ENCODE measurements around the gene INPP5A.
"Not testable (repeated sequence)": the region's sequence is repeated elsewhere in the genome, so short reads cannot be mapped to it uniquely, and the experiment has no call there.

INPP5A gene

DNA sequence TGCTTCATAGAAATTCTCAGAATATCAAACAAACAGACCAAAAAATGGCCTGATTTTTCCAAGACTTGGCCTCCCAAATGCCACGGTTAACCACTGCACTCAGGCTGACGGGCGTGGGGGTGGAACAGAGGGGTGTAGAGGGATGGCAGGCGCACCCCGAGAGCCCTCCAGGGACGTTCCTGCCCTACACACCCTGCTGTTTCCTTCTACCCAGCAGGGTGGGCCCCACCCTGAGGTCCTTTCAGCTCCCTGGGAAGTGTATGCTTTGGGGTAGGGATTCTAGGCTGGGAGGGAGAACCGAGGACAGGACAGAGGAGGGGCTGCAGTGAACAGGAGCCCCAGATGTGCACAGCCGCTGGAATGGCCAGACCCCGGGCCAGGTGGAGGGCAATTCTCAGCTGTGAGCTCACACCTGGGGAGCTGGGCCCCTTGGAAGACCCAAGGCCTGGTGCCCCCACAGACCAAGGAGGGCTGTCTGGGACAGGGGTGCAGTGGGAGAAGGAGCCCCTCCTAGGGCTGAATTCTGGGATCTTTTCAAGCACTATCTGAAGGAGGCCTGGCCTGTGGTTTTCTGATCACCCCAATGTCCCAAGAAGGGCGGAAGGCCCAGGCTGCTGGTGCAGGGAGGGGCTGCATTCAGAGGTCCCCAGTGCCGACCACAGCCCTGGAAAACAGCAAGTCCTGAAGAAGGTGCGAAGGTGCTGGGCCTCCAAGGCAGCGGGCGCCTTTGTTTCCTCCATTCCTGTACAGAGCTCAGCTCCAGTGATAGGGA, 32.9 kb upstream of the INPP5A start:
- DNase-seq, result no peak

DNA sequence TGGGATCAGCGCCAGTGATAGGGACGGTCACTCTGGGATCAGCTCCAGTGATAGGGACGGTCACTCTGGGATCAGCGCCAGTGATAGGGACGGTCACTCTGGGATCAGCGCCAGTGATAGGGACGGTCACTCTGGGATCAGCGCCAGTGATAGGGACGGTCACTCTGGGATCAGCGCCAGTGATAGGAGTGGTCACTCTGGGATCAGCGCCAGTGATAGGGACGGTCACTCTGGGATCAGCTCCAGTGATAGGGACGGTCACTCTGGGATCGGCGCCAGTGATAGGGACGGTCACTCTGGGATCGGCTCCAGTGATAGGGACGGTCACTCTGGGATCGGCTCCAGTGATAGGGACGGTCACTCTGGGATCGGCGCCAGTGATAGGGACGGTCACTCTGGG, 32.0 kb upstream of the INPP5A start:
- DNase-seq, result not testable (repeated sequence)

DNA sequence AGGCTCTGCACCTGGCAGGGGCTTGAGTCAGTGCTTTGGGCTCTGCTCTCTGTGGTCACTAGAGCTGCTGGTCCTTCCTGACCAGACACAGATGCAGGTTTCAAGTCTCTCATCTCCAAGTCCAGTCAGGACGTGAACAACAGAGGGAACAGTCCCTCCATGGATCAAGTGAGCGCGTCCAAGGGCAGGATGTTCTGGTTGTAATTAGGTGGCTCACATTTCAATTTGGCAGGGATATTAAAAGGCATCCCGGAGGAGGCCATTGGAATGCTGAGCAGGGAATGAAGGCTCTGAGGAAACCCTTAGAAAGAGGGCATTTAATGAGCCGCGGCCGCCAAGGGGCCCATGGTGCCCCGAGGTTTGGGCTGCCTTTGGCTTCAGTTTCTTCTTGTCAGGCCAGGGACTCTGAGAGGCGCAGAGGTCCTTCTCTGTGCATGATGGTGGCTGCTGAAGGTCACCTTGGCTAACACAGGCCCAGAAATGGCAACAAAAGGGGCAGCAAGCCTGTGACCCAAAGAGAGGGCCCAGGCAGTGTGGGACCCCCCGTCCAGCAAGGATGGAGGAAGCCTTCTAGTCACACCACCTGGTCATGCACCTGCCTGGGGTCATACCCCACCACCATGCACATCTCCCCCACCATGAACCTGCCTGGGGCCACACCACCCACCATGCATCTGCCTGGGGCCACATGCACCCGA, 30.7 kb upstream of the INPP5A start:
- DNase-seq, result no peak

DNA sequence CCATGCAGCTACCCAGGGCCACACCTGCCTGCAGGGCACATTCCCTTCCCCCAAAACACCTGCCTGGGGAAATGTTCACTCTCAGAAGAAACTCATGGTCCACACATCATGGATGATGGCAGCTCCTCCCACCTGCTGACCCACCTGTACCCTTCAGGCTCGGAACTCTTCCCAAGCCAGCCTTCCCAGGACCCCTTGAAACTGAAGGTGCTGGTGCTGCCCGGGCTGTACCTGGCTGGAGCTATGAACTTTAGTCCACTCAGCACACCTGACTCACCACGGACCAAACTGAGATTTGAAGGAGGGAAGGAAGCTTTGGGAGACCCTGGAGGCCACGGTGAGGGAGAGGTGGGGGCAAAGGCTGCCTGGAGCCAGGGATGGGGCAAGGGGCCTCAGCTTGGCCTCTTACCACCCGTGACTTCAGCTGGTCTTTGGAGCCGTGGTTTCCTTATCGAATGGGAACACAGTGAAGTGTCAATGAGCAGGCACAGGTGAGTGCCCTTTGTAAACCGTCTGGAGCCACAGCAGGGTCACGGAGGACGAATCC, 30.1 kb upstream of the INPP5A start:
- DNase-seq, result no peak

DNA sequence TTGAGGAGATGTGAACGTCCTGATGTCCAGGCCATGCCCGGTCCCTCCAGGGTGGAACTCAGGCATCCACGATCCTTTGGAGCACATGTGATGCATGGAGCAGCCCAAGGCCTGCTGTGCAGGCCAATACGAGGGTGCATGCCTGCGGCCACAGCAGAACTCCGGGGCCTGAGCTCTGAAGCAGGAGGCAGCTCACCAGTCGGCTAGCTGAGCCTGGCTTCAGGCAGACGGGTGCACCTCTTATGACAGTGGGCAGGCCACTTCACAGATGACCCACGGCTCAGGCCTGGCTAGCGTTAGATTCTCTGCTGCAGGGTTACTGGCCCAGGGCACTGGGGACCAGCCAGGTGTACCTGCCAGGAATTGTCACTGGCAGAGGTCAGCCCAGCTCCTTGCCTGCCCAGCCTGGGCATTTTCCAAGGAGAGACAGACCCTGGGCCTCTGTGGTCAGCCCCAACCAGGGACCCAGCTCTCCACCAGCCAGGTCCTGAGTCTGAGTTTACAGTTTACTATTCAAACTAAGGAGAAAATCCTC, 29.6 kb upstream of the INPP5A start:
- DNase-seq, result no peak

DNA sequence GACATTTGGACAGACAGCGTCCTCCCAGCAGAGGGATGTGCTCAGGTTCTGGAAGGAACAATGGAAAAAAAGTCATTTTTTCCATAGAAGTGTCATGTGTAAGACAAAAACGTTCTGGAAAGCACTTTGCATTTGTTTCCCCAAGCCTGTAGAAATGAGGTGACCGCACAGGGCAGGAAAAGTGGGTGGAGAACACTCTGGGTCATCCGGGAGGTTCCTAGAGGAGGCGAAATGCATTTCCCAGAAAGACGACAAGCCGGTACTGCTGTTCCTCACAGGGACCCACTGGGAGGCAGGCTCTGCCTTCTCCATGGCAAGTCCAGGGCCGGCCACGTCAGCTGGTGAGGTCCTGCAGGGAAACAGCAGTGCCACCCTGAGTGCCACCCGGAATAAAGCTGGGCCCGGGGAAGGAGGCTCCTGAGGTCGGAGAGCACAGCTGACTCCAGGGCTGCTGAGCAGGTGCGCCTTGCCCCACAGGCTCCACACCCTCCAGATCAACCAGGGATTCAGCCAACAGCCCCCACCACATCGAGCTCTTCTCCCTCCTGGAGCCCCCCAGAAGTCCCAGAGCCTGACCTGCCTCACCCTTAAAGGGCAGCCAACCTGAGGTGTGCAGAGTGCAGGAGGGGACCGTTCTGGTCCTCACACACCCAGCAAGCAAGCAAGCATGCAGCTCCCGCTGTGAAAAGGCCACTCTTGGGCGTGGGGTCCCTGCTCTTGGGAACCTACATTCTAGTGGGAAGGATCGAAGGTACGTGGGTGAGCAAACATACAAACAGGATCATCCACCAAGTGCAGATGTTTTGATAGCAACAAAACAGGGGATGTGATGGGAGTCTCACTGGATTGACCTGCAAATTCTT, 28.8 kb upstream of the INPP5A start:
- no peak for DNase-seq

DNA sequence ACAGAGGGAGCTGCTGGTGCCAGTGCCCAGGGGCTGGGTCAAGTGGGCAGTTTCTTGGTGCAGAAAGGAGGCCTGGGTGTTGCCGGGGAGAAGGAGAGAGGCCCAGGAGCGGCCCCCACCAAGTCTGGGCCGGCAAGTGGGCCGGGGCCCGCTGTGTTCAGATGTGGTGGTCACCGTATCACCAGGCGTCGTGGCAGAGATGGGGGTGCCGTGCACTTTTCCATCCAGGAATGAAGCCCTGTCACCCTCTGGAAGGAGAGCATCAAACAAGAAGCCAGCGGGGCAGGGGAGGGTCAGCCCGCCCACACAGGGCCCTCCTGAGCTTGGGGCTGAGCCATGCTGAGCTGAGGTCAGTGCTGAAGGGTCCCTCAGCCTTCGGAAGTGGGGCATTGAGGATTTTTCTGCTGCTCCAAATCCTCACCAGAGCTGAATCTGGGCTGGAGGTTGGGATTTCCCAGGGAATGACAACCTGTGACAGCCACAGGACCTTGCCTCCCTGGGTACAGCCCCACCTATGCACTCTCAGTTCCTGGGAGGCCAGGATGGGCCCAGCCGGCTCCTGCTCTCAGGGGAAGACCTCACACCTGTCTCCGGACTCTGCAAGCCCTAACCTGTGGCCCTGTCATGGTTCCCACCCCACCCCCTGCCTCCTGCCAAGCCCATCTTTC, 27.9 kb upstream of the INPP5A start:
- no peak for DNase-seq

DNA sequence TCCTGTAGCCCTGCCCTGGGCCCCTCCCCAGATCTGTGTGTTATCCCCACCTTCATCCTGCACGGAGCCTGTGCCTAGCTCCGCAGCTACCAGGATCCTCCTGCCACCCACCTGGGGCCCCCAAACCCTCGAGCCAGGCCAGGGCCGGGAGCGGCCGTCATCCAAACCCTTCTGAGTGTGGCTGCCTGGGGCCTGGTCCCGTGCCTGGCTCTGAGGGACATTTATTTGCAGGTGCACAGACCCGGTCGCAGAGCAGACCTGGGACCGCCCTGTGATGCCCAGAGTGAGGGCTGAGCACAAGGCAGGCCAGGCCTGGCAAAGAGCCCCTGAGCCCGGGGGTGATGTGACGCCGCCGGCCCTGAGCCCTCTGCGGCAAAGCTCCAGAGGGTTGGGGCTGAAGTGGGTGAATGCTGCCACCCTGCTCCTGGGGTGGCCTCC, 27.4 kb upstream of the INPP5A start:
- no peak for DNase-seq

DNA sequence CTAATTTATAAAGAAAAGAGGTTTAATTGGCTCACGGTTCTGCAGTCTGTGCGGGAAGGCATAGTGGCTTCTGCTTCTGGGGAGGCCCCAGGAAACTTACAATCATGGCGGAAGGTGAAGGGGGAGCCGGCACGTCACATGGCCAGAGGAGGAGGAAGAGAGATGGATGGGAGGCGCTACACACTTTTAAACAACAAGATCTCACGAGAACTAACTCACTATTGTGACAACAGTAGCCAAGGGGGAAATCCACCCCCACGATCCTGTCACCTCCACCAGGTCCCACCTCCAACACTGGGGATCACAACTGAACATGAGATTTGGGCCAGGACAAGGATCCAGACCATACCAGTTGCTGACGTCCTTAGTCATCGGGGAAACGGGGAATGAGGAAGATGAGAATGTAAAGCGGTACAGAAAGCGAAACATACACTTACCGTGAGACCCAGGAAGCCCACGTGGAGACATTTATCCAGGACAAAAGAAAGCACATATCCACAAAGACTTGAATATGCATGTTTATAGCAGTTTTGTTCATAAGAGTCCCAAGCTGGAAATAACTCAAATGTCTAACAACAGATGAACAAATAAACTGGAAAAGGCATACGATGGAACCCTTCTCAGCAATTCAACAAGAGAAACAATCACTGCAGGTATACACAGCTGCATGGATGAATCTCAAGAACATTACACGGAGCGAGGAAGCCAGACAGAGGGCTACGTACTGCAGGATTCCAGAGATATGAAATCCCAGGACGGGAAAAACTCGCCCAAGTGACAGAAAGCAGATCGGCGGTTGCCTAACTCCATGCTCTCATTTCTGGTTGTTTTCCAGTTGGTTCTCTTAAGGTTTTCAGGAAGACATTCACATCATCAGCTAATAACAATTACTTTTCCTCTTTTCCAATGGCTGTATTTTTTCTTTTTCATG, 26.2 kb upstream of the INPP5A start:
- DNase-seq, result no peak

DNA sequence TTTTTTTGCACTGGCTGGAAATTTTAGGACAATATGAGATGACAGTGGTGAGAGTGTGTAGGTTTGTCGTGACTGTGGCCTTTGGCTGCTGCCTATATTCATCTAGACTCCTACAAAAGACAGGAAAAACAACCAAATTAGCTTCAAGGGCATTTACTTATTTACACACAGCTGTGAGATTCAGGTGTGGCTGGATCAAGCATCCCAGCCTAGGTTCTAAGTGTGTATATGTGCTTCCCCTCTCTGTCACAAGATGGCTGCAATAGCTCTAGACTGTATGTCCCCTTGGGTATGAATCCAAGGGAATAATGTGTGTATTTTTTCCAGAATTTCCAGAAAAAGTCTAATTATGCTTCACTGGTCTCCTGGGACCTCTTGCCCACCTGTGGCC, 25.5 kb upstream of the INPP5A start:
- no peak for DNase-seq

DNA sequence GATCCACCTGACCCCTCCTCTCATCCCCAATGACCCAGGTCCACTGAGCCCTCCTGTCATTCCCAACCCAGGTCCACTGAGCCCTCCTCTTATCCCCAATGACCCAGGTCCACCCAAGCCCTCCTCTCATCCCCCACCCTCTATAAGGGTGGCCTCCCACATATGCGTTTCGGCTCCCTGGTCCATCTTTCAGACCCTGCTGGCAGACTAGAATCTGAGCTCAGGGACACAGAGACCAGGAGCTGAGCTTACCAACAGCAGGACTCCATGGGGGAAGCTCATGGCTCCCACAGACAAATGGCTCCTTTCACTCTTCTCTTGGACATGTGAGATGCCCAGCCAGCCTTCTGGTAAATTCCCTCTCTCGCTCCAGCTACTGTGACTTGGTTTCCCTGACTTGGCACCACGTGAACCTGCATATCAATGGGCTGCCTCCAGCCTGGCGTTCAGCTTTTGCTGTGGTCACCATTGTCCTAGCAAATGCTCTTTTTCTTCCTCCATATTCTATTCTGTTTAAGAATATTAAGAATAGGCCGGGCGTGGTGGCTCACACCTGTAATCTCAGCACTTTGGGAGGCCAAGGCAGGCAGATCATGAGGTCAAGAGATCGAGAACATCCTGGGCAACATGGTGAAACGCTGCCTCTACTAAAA, 24.8 kb upstream of the INPP5A start:
- no peak for DNase-seq

DNA sequence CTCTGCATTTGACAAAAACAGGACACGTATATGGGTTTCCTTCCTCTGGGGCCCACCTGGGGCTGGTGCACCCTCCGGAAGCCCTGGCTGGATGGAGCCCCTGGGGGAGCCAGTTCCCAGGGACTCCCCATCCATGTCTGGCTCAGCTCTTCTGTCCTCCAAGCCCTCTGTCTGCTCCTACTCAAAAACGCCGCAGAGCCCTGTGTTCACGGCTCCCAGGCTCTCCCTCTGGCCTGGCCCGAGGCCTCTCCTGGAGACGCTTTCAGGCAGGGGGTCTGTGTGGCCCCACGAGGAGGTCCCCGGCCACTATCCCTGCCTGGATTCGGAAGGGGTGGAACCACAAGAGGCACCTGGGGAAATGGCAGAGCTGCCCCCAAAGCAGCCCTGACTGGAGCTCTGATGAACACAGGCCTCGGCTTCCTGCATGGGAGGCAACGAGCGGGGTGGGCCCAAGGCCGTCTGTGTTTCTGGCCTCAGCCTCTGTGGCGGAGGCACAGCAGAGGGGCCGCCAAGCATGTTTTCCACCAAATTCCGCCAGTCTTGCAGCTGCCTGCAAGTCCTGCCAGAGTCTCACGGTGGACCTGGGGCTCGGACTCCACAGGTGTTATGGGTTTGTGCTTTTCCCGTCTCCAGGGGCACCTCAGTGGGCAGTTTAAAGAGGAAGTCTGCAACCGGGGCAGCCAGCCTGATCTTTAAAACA, 22.6 kb upstream of the INPP5A start:
- DNase-seq, result no peak

DNA sequence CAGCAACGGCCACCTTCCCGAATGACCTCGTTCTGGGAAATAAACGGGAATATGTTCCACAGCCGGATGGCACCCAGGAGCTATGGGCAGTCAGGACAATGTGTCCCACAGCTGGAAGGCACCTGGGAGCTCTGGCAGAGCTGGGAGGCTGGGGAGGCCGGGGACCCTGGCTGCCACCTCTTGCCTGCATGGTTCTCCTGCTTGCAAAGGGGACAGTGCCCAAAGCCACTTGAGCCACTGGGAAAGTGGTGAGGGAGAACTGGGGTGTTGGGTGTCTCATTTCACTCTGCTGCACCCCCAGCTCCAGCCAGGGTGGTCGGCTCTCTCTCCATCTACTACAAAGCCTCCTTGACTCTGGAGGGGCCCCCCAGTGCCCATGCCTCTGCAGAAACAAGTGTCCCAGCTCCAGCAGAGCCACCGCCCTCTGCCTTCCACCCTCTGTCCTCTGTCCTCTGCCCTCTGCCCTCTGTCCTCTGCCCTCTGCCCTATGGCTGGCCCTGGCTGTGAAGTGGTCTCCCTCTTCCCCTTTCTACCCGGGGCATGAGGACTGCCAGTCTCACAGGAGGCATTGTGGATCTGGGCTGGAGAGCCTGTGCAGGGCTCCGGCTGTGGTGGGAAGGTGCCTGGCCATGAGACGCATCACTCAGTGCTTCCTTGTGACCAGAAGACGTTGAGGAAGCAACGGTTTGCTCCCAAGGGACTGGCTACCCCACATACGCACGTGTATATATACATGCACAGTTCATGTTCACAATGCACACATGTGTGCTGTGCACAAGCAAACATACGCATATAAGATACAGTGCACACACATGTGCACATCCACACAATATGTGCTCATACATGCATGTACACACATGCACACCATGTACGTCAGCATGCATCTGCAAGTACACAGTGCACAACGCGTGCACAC, 21.5 kb upstream of the INPP5A start:
- DNase-seq, result no peak

DNA sequence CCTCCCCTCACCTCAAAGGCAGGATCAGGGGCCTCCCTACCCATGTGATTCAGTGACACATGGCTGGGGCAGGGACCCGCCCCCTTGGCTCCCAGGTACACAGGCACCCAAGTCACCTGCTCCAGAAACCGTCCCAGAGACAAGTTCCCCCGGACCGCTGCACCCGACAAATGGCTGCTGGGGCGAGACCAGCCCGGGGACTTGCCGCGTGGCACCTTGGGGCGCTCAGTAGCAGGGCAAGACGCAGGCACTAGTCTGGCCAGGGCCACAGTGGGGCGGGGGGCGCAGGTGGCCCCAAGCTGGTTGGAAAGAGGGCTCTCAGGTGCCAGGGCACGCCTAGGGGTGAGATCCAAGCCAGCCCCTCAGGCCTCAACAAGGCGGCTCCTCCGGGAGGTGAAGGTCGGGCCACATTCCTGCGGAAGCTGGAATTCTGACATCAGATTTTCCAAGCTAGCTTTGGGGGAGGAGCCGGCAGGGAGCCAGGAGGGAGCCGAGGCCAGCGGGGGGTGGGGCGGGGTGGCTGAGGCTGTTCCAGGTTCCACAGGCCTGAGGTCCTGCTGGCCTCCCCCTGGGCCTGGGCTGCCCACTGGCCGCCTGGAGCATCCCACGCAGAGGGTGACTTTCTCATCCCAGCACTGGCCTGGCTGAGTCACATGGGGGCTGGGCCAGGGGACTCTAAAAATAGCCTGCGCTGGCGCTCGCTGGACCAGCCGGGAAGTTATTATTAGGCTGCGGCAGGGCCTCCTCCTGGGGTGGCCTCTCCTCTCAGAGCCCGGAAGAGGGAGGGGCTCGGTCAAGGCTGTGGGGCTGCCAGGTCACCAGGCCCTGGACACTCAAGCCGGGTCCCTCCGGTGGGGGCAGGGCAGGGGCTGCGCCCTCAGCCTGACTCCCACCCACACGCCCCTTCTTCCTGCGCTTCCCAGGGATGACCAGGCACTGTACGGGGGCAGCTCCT, 20.5 kb upstream of the INPP5A start:
- DNase-seq, result no peak

DNA sequence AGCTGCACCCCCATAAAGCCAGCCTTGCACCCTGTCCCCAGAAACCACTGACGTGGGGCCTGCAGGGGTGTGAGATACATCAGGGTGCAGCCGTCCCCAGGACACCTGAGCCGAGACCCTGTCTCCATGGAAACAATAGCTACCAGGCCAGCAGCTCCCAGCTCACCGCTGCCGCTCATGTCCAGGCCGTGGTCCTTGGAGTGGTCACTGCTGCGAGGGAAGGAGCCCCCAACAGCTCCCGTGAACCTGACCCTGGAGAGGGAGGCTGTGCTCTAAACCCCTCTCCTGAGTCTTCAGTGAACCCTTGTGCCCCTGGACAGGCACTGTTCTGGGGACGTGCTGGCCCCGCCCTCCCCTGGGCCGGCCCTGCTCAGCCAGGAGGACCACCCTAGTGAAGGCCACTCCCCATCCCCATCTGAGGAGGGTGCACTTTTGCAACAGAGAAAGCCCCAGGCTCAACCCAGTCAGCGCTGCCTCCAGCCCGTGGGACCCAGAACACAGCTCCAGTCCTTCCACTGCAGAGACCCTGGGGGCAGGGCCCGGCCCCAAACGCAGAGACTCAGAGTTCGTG, 19.6 kb upstream of the INPP5A start:
- DNase-seq, result no peak

DNA sequence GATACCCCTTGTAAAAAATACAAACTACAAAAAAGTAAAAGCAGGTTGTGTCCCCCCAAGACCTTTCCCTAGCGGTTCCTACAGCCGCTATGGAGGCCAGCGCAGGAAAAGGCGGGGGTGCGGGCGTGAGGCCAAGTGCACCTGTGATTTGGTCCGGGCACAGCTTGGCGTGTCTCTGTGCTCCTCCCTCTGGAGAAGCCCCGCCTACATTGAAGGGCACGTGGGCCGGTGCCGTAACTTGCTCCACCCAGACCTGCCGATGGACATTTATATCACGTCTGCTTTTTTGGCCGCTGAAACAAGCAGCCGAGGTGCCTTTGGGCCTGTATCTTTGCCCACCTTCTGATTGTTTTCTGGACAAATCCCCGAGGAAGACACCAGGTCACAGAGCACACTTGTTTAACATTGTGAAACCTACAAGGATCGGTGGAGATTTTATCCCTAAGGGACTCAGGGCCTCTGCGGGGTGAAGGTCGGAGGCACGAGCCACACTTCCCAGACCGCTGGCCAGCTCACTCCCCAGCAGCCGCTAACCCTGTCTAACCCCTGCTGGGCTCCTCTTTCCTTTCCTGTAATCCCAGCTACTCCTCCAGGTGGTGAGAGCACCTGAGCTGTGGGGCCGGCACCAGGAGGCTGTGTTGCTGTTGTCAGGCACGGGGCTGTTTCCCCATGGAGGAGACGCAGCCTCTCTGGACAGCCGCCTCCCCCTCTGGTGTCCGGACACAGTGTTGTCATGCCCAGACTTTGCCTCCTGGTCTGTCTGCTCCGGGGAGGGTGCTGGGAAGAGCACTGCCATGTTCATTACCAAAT, 18.8 kb upstream of the INPP5A start:
- DNase-seq, result no peak

Data from NCI-H446 (cell line).